ENCODE results near the gene GLS.

Gene GLS

GRCh38 chr2:190875891-190876290 lies 4.7 kb upstream of the GLS start:
- H3K4me1 ChIP-seq (ENCODE audit: control insufficient read depth, insufficient read depth, low read length) = no peaks in the 10 kb centered on the region; the same call in 1 of the 2 replicates
- no peak for TF ChIP-seq ZBTB48 (tag by site-specific recombination; IDR thresholded peaks at IDR 0.05)
- TF ChIP-seq HOXC10 (CRISPR knock-in tag; IDR thresholded peaks at IDR 0.05) = no peak
- no peak for TF ChIP-seq ZNF324 (tag by site-specific recombination; IDR thresholded peaks at IDR 0.05)
- no peak for TF ChIP-seq PBX3 (CRISPR knock-in tag; IDR thresholded peaks at IDR 0.05)
- TF ChIP-seq ZNF623 (tag by site-specific recombination; IDR thresholded peaks at IDR 0.05) = no peak
- no peak for TF ChIP-seq TSHZ1 (tag by site-specific recombination; IDR thresholded peaks at IDR 0.05; ENCODE audit: borderline replicate concordance)
- TF ChIP-seq REPIN1 (tag by site-specific recombination; IDR thresholded peaks at IDR 0.05; ENCODE audit: low read depth) = no peak
- no peak for TF ChIP-seq ZNF394 (tag by site-specific recombination; IDR thresholded peaks at IDR 0.05; ENCODE audit: borderline replicate concordance)
- TF ChIP-seq ZNF621 (tag by site-specific recombination; IDR thresholded peaks at IDR 0.05) = no peak
- no peak for TF ChIP-seq ZNF302 (tag by site-specific recombination; IDR thresholded peaks at IDR 0.05; ENCODE audit: low read depth)
- no peak for TF ChIP-seq PATZ1 (tag by site-specific recombination; IDR thresholded peaks at IDR 0.05)
- TF ChIP-seq ZNF701 (tag by site-specific recombination; IDR thresholded peaks at IDR 0.05) = no peak
- no peak for TF ChIP-seq ZNF530 (tag by site-specific recombination; IDR thresholded peaks at IDR 0.05; ENCODE audit: low read depth)
- H3K27ac ChIP-seq (ENCODE audit: extremely low read depth, low read depth, low read length) = no peak overlapping the region
- ChIA-PET CTCF (interaction anchor here (0.7 to 0.8 kb wide), 2 partner anchors 25 to 93 kb away, joined by 4 to 5 read pairs; no protein-coding TSS in a partner anchor), POLR2A (no interaction called here)
- no peak overlapping the region for H3K4me3 ChIP-seq (ENCODE audit: low read depth, low read length)
- no peaks in the 10 kb centered on the region for H3K9me3 ChIP-seq (ENCODE audit: control insufficient read depth, insufficient read depth, low read depth, low read length)
- no peaks in the 10 kb centered on the region for H3K36me3 ChIP-seq (ENCODE audit: control insufficient read depth in 2 of 2, insufficient read depth in 1 of 2, low read length in 2 of 2)

- CTCF ChIA-PET = interaction anchor here (1.7 kb wide), 2 partner anchors 9 to 27 kb away, joined by 5 read pairs; no protein-coding TSS in a partner anchor
Measured at GRCh38 chr2:190876631-190877030, 4.0 kb upstream of the GLS start.

More at GRCh38 chr2:190876631-190877030, 4.0 kb upstream of the GLS start:
- no peaks in the 10 kb centered on the region for H3K36me3 ChIP-seq (ENCODE audit: control insufficient read depth in 2 of 2, insufficient read depth in 1 of 2, low read length in 2 of 2)
- H3K4me1 ChIP-seq (ENCODE audit: control insufficient read depth, insufficient read depth, low read length) = no peaks in the 10 kb centered on the region; the same call in 1 of the 2 replicates
- no peak overlapping the region for H3K4me3 ChIP-seq (ENCODE audit: low read depth, low read length)
- TF ChIP-seq IKZF3 (tag by site-specific recombination; IDR thresholded peaks at IDR 0.05) (no peak), ZNF155 (tag by site-specific recombination; IDR thresholded peaks at IDR 0.05) (no peak), ZNF335 (tag by site-specific recombination; conservative IDR thresholded peaks at IDR 0.05) (no peak), YY2 (tag by site-specific recombination; IDR thresholded peaks at IDR 0.05) (no peak), HOXD13 (CRISPR knock-in tag; IDR thresholded peaks at IDR 0.05; ENCODE audit: borderline replicate concordance) (no peak), ZNF518A (tag by site-specific recombination; conservative IDR thresholded peaks at IDR 0.05; ENCODE audit: low read depth) (no peak), ZBTB21 (tag by site-specific recombination; IDR thresholded peaks at IDR 0.05) (no peak), ZNF274 (IDR thresholded peaks at IDR 0.05; ENCODE audit: low read length) (no peak), ZNF274 (tag by site-specific recombination; IDR thresholded peaks at IDR 0.05; ENCODE audit: borderline replicate concordance) (no peak), SCRT1 (tag by site-specific recombination; IDR thresholded peaks at IDR 0.05; ENCODE audit: borderline replicate concordance) (no peak), ZFP37 (tag by site-specific recombination; IDR thresholded peaks at IDR 0.05) (no peak), ZBTB7A (tag by site-specific recombination; IDR thresholded peaks at IDR 0.05; ENCODE audit: low read depth) (no peak), GLIS1 (tag by site-specific recombination; IDR thresholded peaks at IDR 0.05) (no peak)
- H3K9me3 ChIP-seq (ENCODE audit: control insufficient read depth, insufficient read depth, low read depth, low read length) = no peaks in the 10 kb centered on the region
- no peak overlapping the region for H3K27ac ChIP-seq (ENCODE audit: extremely low read depth, low read depth, low read length)
- POLR2A ChIA-PET = no interaction called here

Measured in HEK293 (cell line).